Measurements from ENCODE around the gene B3GALT6.
"Not testable (repeated sequence)": the region's sequence is repeated elsewhere in the genome, so short reads cannot be mapped to it uniquely, and the experiment has no call there.

Gene B3GALT6

GRCh38 chr1:1241588-1242219 lies 9.7 kb downstream of the B3GALT6 start:
- FAIRE-seq: no peak
- no peak for DNase-seq (ENCODE audit: extremely low spot score, insufficient read length, low read depth)

- FAIRE-seq: no peak
- no peak for DNase-seq (ENCODE audit: extremely low spot score, insufficient read length, low read depth)
Observed at GRCh38 chr1:1242461-1243265, 10.6 kb downstream of the B3GALT6 start.

GRCh38 chr1:1243266-1243660 lies 11.2 kb downstream of the B3GALT6 start:
- DNase-seq (ENCODE audit: extremely low spot score, insufficient read length, low read depth) (no peak), FAIRE-seq (no peak)

- DNase-seq (ENCODE audit: extremely low spot score, insufficient read length, low read depth) (no peak), FAIRE-seq (no peak)
Observed at GRCh38 chr1:1243807-1244191, 11.8 kb downstream of the B3GALT6 start.

- FAIRE-seq: no peak
- DNase-seq (ENCODE audit: extremely low spot score, insufficient read length, low read depth): no peak
Observed at GRCh38 chr1:1244192-1244811, 12.3 kb downstream of the B3GALT6 start.

- DNase-seq (ENCODE audit: extremely low spot score, insufficient read length, low read depth) (no peak), FAIRE-seq (no peak)
Observed at GRCh38 chr1:1245178-1245816, 13.3 kb downstream of the B3GALT6 start.

GRCh38 chr1:1245817-1246576 lies 14.0 kb downstream of the B3GALT6 start:
- no peak for DNase-seq (ENCODE audit: extremely low spot score, insufficient read length, low read depth)
- FAIRE-seq: no peak

GRCh38 chr1:1246577-1247340 lies 14.7 kb downstream of the B3GALT6 start, which contains the start of gene C1QTNF12:
TSS of gene C1QTNF12 (minus strand) at chr1:1246722. CDS start at chr1:1246690, 32 bp downstream.
- no peak for FAIRE-seq

GRCh38 chr1:1247341-1247913 lies 15.4 kb downstream of the B3GALT6 start:
- DNase-seq (ENCODE audit: extremely low spot score, insufficient read length, low read depth) (no peak), FAIRE-seq (no peak)

More at GRCh38 chr1:1246577-1247340, 14.7 kb downstream of the B3GALT6 start, which contains the start of gene C1QTNF12:
- DNase-seq (ENCODE audit: extremely low spot score, insufficient read length, low read depth): no peak

GRCh38 chr1:1248009-1248913 lies 16.2 kb downstream of the B3GALT6 start:
- DNase-seq (ENCODE audit: extremely low spot score, insufficient read length, low read depth); FAIRE-seq: not testable (repeated sequence)

GRCh38 chr1:1250786-1251284 lies 18.8 kb downstream of the B3GALT6 start:
- FAIRE-seq (peak; percentile 96), DNase-seq (ENCODE audit: extremely low spot score, insufficient read length, low read depth) (peak; percentile 78)

GRCh38 chr1:1253314-1253713 lies 21.3 kb downstream of the B3GALT6 start:
- DNase-seq (ENCODE audit: extremely low spot score, insufficient read length, low read depth) (no peak), FAIRE-seq (no peak)

- no peak for FAIRE-seq
Observed at GRCh38 chr1:1253972-1254666, 22.1 kb downstream of the B3GALT6 start.

GRCh38 chr1:1254667-1254998 lies 22.6 kb downstream of the B3GALT6 start:
- no peak for DNase-seq (ENCODE audit: extremely low spot score, insufficient read length, low read depth)
- no peak for FAIRE-seq

More at GRCh38 chr1:1253972-1254666, 22.1 kb downstream of the B3GALT6 start:
- DNase-seq (ENCODE audit: extremely low spot score, insufficient read length, low read depth): no peak

- no peak for DNase-seq (ENCODE audit: extremely low spot score, insufficient read length, low read depth)
- FAIRE-seq: no peak
Observed at GRCh38 chr1:1255078-1255477, 23.0 kb downstream of the B3GALT6 start.

- FAIRE-seq: no peak
Observed at GRCh38 chr1:1255611-1256010, 23.6 kb downstream of the B3GALT6 start.

More at GRCh38 chr1:1255611-1256010, 23.6 kb downstream of the B3GALT6 start:
- no peak for DNase-seq (ENCODE audit: extremely low spot score, insufficient read length, low read depth)

Measured in GM18507 (cell line).